ENCODE results near the gene MTERF4.

The MTERF4 gene

GRCh38 chr2:241053576-241054251 lies 48.4 kb downstream of the MTERF4 start:
- Histone ChIP-seq H3K79me2 (ENCODE audit: insufficient read depth, low read length) (no peaks in the 10 kb centered on the region), H3K4me1 (ENCODE audit: insufficient read depth, low read length, poor library complexity, severe bottlenecking) (no peaks in the 10 kb centered on the region), H3K9me2 (replicated peaks; ENCODE audit: low read depth, low read length) (no peaks in the 10 kb centered on the region), H4K20me1 (ENCODE audit: insufficient read depth, low read length, poor library complexity, severe bottlenecking) (no peaks in the 10 kb centered on the region), H2AFZ (ENCODE audit: low read length) (no peak overlapping the region), H3F3A (ENCODE audit: low read depth) (no peaks in the 10 kb centered on the region), H3K36me3 (ENCODE audit: insufficient read depth, low read length) (no peaks in the 10 kb centered on the region), H3K4me3 (ENCODE audit: low read length, poor library complexity, severe bottlenecking) (no peak overlapping the region), H3K9me3 (ENCODE audit: insufficient read depth, low read depth, low read length) (no peaks in the 10 kb centered on the region; the same call in 1 of the 2 replicates), H3K4me2 (ENCODE audit: low read depth, low read length, poor library complexity, severe bottlenecking) (no peak overlapping the region), H3K9ac (ENCODE audit: low read depth, low read length, poor library complexity, severe bottlenecking) (no peak overlapping the region), H3K27me3 (ENCODE audit: insufficient read depth, low read length, poor library complexity, severe bottlenecking) (no peaks in the 10 kb centered on the region)
- TF ChIP-seq CTCF (conservative IDR thresholded peaks at IDR 0.05; ENCODE audit: low read length) (no peak), EZH2phosphoT487 (IDR thresholded peaks at IDR 0.05; ENCODE audit: borderline replicate concordance) (no peak)

- no peaks in the 10 kb centered on the region for H3K36me3 ChIP-seq (ENCODE audit: insufficient read depth, low read length)
- H3K4me3 ChIP-seq (ENCODE audit: low read length, poor library complexity, severe bottlenecking), result no peak overlapping the region
- H3K9ac ChIP-seq (ENCODE audit: low read depth, low read length, poor library complexity, severe bottlenecking), result no peak overlapping the region
- H3K4me2 ChIP-seq (ENCODE audit: low read depth, low read length, poor library complexity, severe bottlenecking), result no peak overlapping the region
- no peaks in the 10 kb centered on the region for H3K79me2 ChIP-seq (ENCODE audit: insufficient read depth, low read length)
- H3K27me3 ChIP-seq (ENCODE audit: insufficient read depth, low read length, poor library complexity, severe bottlenecking), result no peaks in the 10 kb centered on the region
- no peaks in the 10 kb centered on the region for H4K20me1 ChIP-seq (ENCODE audit: insufficient read depth, low read length, poor library complexity, severe bottlenecking)
- no peaks in the 10 kb centered on the region for H3F3A ChIP-seq (ENCODE audit: low read depth)
- no peak overlapping the region for H2AFZ ChIP-seq (ENCODE audit: low read length)
- H3K9me3 ChIP-seq (ENCODE audit: insufficient read depth, low read depth, low read length), result no peaks in the 10 kb centered on the region; the same call in 1 of the 2 replicates
- no peak for TF ChIP-seq EZH2phosphoT487 (IDR thresholded peaks at IDR 0.05; ENCODE audit: borderline replicate concordance)
- no peak for TF ChIP-seq CTCF (conservative IDR thresholded peaks at IDR 0.05; ENCODE audit: low read length)
- H3K4me1 ChIP-seq (ENCODE audit: insufficient read depth, low read length, poor library complexity, severe bottlenecking), result no peaks in the 10 kb centered on the region
- no peaks in the 10 kb centered on the region for H3K9me2 ChIP-seq (replicated peaks; ENCODE audit: low read depth, low read length)
Observed at GRCh38 chr2:241052677-241053360, 49.3 kb downstream of the MTERF4 start.

GRCh38 chr2:241051578-241052487 lies 50.3 kb downstream of the MTERF4 start:
- H2AFZ ChIP-seq (ENCODE audit: low read length), result no peak overlapping the region
- H3K9ac ChIP-seq (ENCODE audit: low read depth, low read length, poor library complexity, severe bottlenecking), result no peak overlapping the region
- H4K20me1 ChIP-seq (ENCODE audit: insufficient read depth, low read length, poor library complexity, severe bottlenecking), result no peaks in the 10 kb centered on the region
- H3K4me2 ChIP-seq (ENCODE audit: low read depth, low read length, poor library complexity, severe bottlenecking), result no peak overlapping the region
- TF ChIP-seq CTCF (conservative IDR thresholded peaks at IDR 0.05; ENCODE audit: low read length) (no peak), EZH2phosphoT487 (IDR thresholded peaks at IDR 0.05; ENCODE audit: borderline replicate concordance) (no peak)
- H3K36me3 ChIP-seq (ENCODE audit: insufficient read depth, low read length), result no peaks in the 10 kb centered on the region
- H3F3A ChIP-seq (ENCODE audit: low read depth), result no peaks in the 10 kb centered on the region
- no peaks in the 10 kb centered on the region for H3K4me1 ChIP-seq (ENCODE audit: insufficient read depth, low read length, poor library complexity, severe bottlenecking)
- H3K4me3 ChIP-seq (ENCODE audit: low read length, poor library complexity, severe bottlenecking), result no peak overlapping the region
- no peaks in the 10 kb centered on the region for H3K27me3 ChIP-seq (ENCODE audit: insufficient read depth, low read length, poor library complexity, severe bottlenecking)
- H3K79me2 ChIP-seq (ENCODE audit: insufficient read depth, low read length), result no peaks in the 10 kb centered on the region
- no peaks in the 10 kb centered on the region for H3K9me2 ChIP-seq (replicated peaks; ENCODE audit: low read depth, low read length)
- no peaks in the 10 kb centered on the region; the same call in 1 of the 2 replicates for H3K9me3 ChIP-seq (ENCODE audit: insufficient read depth, low read depth, low read length)
